WTC11 (cell line): ENCODE results near the gene PIK3C2G.

Experiments
- ATF1 ChIP-seq: sonication (generic); formaldehyde crosslinking; IDR thresholded peaks from 2 replicates; pipeline ENCODE4 v1.8.1; 2023; ENCODE audit warnings: mild to moderate bottlenecking, moderate library complexity, missing genetic modification reagents
- GABPB1 ChIP-seq: sonication (generic); formaldehyde crosslinking; IDR thresholded peaks from 2 replicates; pipeline ENCODE4 v1.8.1; 2023; ENCODE audit warnings: mild to moderate bottlenecking, missing genetic modification reagents
- NFYB ChIP-seq: sonication (generic); formaldehyde crosslinking; conservative IDR thresholded peaks from 2 replicates; pipeline ENCODE4 v1.8.0; 2022; ENCODE audit warnings: low read depth, missing genetic modification reagents
- NR1H2 ChIP-seq: sonication (generic); formaldehyde crosslinking; IDR thresholded peaks from 2 replicates; pipeline ENCODE4 v1.9.0; 2021; ENCODE audit warnings: mild to moderate bottlenecking, moderate library complexity, missing genetic modification reagents
- TF ChIP-seq, protein P1 (sequence below): fragments of 200-600 bp; IDR thresholded peaks from 2 replicates; pipeline ENCODE4 v1.8.0; 2022; ENCODE audit warnings: antibody characterized with exemption
- TF ChIP-seq, protein P2 (sequence below): fragments of 250-450 bp; sonication (Bioruptor Pico); IDR thresholded peaks from 2 replicates; pipeline ENCODE4 v1.8.0; 2021; ENCODE audit warnings: mild to moderate bottlenecking
- TF ChIP-seq, protein P3 (sequence below): sonication (generic); formaldehyde crosslinking; IDR thresholded peaks from 2 replicates; pipeline ENCODE4 v1.8.0; 2022; ENCODE audit warnings: mild to moderate bottlenecking, missing genetic modification reagents

DNA sequence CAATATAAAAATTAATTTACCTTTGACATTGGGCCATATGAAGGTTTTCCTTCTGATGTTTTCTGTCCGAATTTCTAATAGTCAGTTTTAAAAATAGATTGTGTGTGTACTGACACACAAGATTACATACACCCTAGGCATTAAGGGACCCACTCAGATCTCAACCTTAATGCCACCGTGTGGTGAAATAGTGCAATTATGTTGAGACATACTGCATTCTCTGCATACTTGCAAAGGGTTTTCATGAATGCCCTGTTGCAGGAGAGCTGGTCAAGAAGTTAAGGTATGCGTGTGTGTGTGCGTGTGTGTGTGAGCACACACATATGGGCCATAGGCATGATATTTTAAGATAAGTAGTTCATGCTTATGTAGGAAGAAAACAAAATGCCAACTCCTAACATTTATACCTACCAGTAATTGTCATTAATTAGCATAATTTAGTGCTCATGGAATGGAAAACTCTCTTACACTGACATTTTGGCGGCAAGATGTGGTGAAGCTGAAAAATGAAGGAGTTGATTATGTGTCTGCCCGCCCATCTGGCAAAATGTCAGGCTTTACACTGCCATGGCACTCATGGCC is 58.8 kb downstream of the PIK3C2G start:
- TF ChIP-seq, protein P1, sequence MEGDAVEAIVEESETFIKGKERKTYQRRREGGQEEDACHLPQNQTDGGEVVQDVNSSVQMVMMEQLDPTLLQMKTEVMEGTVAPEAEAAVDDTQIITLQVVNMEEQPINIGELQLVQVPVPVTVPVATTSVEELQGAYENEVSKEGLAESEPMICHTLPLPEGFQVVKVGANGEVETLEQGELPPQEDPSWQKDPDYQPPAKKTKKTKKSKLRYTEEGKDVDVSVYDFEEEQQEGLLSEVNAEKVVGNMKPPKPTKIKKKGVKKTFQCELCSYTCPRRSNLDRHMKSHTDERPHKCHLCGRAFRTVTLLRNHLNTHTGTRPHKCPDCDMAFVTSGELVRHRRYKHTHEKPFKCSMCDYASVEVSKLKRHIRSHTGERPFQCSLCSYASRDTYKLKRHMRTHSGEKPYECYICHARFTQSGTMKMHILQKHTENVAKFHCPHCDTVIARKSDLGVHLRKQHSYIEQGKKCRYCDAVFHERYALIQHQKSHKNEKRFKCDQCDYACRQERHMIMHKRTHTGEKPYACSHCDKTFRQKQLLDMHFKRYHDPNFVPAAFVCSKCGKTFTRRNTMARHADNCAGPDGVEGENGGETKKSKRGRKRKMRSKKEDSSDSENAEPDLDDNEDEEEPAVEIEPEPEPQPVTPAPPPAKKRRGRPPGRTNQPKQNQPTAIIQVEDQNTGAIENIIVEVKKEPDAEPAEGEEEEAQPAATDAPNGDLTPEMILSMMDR = no peak
- no peak for TF ChIP-seq GABPB1 (CRISPR knock-in tag)
- TF ChIP-seq NR1H2 = no peak
- no peak for TF ChIP-seq ATF1 (CRISPR knock-in tag)
- TF ChIP-seq, protein P2, sequence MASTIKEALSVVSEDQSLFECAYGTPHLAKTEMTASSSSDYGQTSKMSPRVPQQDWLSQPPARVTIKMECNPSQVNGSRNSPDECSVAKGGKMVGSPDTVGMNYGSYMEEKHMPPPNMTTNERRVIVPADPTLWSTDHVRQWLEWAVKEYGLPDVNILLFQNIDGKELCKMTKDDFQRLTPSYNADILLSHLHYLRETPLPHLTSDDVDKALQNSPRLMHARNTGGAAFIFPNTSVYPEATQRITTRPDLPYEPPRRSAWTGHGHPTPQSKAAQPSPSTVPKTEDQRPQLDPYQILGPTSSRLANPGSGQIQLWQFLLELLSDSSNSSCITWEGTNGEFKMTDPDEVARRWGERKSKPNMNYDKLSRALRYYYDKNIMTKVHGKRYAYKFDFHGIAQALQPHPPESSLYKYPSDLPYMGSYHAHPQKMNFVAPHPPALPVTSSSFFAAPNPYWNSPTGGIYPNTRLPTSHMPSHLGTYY (CRISPR knock-in tag) = no peak
- no peak for TF ChIP-seq NFYB (CRISPR knock-in tag)
- TF ChIP-seq, protein P3, sequence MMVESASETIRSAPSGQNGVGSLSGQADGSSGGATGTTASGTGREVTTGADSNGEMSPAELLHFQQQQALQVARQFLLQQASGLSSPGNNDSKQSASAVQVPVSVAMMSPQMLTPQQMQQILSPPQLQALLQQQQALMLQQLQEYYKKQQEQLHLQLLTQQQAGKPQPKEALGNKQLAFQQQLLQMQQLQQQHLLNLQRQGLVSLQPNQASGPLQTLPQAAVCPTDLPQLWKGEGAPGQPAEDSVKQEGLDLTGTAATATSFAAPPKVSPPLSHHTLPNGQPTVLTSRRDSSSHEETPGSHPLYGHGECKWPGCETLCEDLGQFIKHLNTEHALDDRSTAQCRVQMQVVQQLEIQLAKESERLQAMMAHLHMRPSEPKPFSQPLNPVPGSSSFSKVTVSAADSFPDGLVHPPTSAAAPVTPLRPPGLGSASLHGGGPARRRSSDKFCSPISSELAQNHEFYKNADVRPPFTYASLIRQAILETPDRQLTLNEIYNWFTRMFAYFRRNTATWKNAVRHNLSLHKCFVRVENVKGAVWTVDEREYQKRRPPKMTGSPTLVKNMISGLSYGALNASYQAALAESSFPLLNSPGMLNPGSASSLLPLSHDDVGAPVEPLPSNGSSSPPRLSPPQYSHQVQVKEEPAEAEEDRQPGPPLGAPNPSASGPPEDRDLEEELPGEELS (CRISPR knock-in tag) = no peak
